Right lobe of liver (tissue), 6 donors: ENCODE measurements around the gene ZFAND2B. TPM values are rescaled to one million over a fixed set of nuclear protein-coding genes. Genes with fewer than 3 reads are reported as not detected.
A peak's percentile ranks its signal among the peaks of the same experiment; 100 is the strongest.

Experiments used
- ATAC-seq, 4 donors: fragments of 200-7000 bp; cut with Tn5 transposase; one replicate each; pipeline ENCODE4 v1.9.1; 2020; ENCODE audit warnings: mild to moderate bottlenecking in 4 of 4, moderate library complexity in 4 of 4
- DNase-seq, 3 donors: peaks; one replicate each; pipeline ENCODE4 v3.0.0-alpha.2; 2020
- H3K27ac ChIP-seq, 3 donors: fragments of 200-600 bp; one replicate each; pipeline ENCODE4 v1.8.0; 2022
- H3K27me3 ChIP-seq, 2 donors: fragments of 200-600 bp; one replicate each; pipeline ENCODE4 v1.8.0; 2022
- H3K36me3 ChIP-seq, 4 donors: fragments of 200-600 bp; sonication (generic) in 1 of 4; one replicate each; pipeline versions ENCODE4 v1.5.1 to v1.8.0; 2017 to 2022; ENCODE audit warnings: control low read depth in 1 of 4
- H3K4me1 ChIP-seq, 4 donors: fragments of 200-600 bp; sonication (generic) in 1 of 4; one replicate each; pipeline versions ENCODE4 v1.5.1 to v1.8.0; 2017 to 2022; ENCODE audit warnings: control low read depth in 1 of 4
- H3K4me3 ChIP-seq, 3 donors: fragments of 200-600 bp; one replicate each; pipeline ENCODE4 v1.8.0; 2022
- H3K9me3 ChIP-seq, 4 donors: fragments of 200-600 bp; sonication (generic) in 1 of 4; one replicate each; pipeline versions ENCODE4 v1.5.1 to v1.8.0; 2017 to 2022; ENCODE audit warnings: control low read depth in 1 of 4
- POLR2A ChIP-seq: fragments of 450-650 bp; IDR thresholded peaks from one replicate; pipeline ENCODE4 v1.6.1; 2017; ENCODE audit warnings: antibody characterized with exemption, mild to moderate bottlenecking
- WGBS: methylation state at CpG from one replicate; pipeline ENCODE4 v1.1.6; 2018; ENCODE audit warnings: low coverage, low lambda C conversion rate; ENCODE audit not compliant: insufficient coverage; ENCODE audit errors: missing lambda C conversion rate; 5-methylcytosine and 5-hydroxymethylcytosine counted together
- intact Hi-C, 2 donors: fragments of 100-400 bp; cut with DNase I; formaldehyde crosslinking; loops; one replicate each; pipeline versions ENCODE4 v1.11.2 to v1.14.1; 2022
- total RNA-seq, 6 experiments: library from RNA; depleted of rRNA in 2 of 6; stranded (reverse); fragments of >200 nt in 2 of 6; fragmentation: NEBNext Ultra II Directional in 3 of 6; extraction: Animal tissue kit (Norgen Biotek cat#: 25700) in 3 of 6; gene quantifications; one replicate each; pipeline versions ENCODE4 v1.1.0 to v1.2.4, GENCODE V29; 2016 to 2023
- TF ChIP-seq, protein P1 (sequence below), 4 donors: fragments of 200-600 bp in 3 of 4; fragments of 450-650 bp in 1 of 4; IDR thresholded peaks; one replicate each; pipeline versions ENCODE4 v1.5.1 to v1.8.0; 2016 to 2022; ENCODE audit warnings: antibody characterized with exemption in 4 of 4, mild to moderate bottlenecking in 2 of 4
- donor health status: DM: no; HTN: yes; CAD: no.
- donor health status: DM: no; HTN: no; CAD: no.
- donor health status: DM: no; HTN: no; CAD: no.
- donor health status: DM: no; HTN: yes; CAD: no.
- donor health status: DM: no; HTN: yes; CAD: no.

Gene ZFAND2B
- total RNA-seq, 6 experiments from 2014 or later, result 20.7 to 32.3 (median 28.8) TPM

DNA sequence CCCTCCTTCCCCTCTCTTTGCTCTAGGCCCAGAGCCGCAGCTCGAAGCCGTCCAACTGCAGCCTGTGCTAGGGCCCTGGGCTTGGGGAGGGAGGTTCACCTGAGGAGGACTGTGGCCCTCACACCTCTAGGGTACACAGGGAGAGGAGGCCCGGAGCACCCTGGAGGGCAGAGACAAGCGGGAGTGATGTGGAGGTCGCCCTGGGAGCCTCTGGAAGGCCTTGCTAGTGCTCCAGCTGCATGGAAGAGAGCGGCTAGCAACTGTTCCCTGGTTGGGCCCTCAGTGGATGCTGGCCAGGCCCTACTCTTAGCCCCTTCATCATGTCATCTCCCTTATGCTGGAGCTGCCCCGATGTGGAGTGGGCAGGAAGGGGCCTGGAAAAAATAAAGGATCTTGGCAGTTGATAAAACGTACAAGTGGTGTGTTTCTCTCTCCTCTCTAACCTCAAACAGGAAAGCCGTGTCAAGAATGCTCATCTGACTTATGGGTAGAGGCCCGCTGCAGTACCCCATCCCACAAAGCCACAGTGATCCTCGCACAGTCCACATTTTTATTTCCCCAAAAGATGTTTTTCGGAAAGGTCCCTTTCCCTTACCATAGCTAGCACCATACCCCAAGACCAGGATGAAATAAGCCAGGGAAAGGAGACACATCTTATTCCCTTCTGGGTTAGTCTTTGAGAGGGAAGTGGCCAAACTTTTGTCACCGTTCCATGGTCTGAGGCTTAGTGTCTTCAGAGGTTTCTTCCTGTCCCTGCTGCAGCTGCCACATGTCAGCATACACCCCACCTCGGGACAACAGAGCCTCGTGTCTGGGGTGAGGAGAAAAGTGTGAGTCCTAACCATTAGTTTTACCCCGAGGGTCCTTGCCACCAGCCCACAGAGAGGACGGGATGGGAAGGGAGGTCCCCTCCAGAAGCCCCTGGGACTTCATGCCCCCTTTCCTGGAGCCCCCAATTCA lies 2.9 kb downstream of the ZFAND2B start:
- no peaks in the 10 kb centered on the region for H3K9me3 ChIP-seq
- H3K27me3 ChIP-seq, result no peaks in the 10 kb centered on the region
- peaks cover 0 to 24% (median 8%) of the 10 kb centered on the region in 4 donors for H3K4me1 ChIP-seq
- no peak for DNase-seq
- ATAC-seq, result no peak
- no peak overlapping the region for H3K4me3 ChIP-seq
- TF ChIP-seq, protein P1, sequence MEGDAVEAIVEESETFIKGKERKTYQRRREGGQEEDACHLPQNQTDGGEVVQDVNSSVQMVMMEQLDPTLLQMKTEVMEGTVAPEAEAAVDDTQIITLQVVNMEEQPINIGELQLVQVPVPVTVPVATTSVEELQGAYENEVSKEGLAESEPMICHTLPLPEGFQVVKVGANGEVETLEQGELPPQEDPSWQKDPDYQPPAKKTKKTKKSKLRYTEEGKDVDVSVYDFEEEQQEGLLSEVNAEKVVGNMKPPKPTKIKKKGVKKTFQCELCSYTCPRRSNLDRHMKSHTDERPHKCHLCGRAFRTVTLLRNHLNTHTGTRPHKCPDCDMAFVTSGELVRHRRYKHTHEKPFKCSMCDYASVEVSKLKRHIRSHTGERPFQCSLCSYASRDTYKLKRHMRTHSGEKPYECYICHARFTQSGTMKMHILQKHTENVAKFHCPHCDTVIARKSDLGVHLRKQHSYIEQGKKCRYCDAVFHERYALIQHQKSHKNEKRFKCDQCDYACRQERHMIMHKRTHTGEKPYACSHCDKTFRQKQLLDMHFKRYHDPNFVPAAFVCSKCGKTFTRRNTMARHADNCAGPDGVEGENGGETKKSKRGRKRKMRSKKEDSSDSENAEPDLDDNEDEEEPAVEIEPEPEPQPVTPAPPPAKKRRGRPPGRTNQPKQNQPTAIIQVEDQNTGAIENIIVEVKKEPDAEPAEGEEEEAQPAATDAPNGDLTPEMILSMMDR (IDR thresholded peaks at IDR 0.05), result no peak
- TF ChIP-seq POLR2A, result no peak
- peak overlapping the region in 1 of 3 donors; percentile 95 for H3K27ac ChIP-seq
- 55% methylated on average over 9 of the region's 18 CpGs for WGBS
- peaks cover 0 to 51% (median 5%) of the 10 kb centered on the region in 4 donors for H3K36me3 ChIP-seq
- intact Hi-C loops, result loop anchor here (5.0 kb wide), 2 partner anchors 37 to 47 kb away; partner anchors contain the start of genes NHEJ1 (in 1 of the 2) and SLC23A3 (in 1 of the 2)

DNA sequence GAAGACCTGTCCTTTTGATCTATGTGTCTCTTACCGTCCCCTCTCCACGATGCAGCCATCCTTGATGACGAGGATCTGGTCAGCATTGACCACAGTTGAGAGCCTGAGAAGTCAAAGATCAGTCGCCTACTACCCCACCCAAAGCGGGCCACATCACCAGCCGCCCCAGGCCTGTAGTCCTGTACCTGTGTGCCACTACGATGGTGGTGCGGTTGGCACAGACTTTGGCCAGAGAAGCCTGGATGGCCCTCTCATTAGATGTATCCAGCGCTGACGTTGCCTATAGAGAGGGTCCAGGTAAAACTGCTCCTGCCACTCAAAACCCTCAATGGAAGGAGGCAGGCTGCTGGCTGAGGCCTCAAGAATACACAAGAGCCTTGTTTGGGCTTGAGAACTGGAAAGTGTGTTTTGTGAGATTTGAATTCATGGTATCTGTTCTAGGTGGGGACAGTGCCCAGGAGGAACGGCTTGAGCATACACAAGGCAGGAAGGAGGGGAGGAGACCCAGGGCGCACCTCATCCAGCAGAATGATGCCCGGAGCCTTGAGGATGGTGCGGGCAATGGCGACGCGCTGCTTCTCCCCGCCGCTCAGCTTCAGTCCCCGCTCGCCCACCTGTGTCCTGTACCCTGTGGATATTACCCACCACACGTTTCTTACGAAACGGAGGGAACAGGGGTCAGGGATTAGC lies 3.8 kb downstream of the ZFAND2B start:
- no peak for ATAC-seq
- no peak overlapping the region for H3K27ac ChIP-seq

DNA sequence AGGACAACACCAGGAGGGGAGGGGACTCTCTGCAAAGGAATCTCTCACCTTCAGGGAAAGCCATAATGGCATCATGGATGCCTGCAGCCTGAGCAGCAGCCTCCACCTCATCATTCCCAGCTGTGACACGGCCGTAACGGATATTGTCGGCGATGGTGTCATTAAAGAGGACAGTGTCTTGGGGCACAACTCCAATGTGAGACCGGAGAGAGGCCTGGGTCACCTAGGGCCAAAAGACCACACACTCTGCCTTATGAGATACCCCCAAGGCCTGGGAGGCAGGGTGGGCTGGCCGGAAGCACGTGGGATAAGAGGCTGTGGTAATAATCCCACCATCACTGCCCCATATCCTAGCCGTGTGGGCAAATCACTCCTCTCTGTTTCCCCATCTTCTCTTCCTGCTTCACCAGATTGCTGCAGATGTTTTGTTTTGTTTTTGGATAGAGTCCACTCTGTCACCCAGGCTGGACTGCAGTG lies 4.3 kb downstream of the ZFAND2B start:
- intact Hi-C loops, result loop anchor here in 1 of 2 donors (5.0 kb wide), 1 partner anchor 49 kb away; the partner anchor contains the start of gene NHEJ1
- no peak overlapping the region for H3K4me3 ChIP-seq
- H3K27me3 ChIP-seq, result no peaks in the 10 kb centered on the region
- H3K4me1 ChIP-seq, result peaks cover 0 to 24% (median 8%) of the 10 kb centered on the region in 4 donors
- H3K27ac ChIP-seq, result no peak overlapping the region
- 89% methylated on average over 7 of the region's 9 CpGs for WGBS
- DNase-seq (peak in 1 of 3 donors; percentile 40), ATAC-seq (no peak)
- TF ChIP-seq, protein P1 (IDR thresholded peaks at IDR 0.05), result no peak
- no peak for TF ChIP-seq POLR2A
- peaks cover 0 to 60% (median 5%) of the 10 kb centered on the region in 4 donors for H3K36me3 ChIP-seq
- no peaks in the 10 kb centered on the region for H3K9me3 ChIP-seq

More for the DNA sequence above, 3.8 kb downstream of the ZFAND2B start:
- Histone ChIP-seq H3K36me3 (peaks cover 0 to 59% (median 5%) of the 10 kb centered on the region in 4 donors), H3K4me3 (no peak overlapping the region), H3K27me3 (no peaks in the 10 kb centered on the region), H3K4me1 (peaks cover 0 to 24% (median 8%) of the 10 kb centered on the region in 4 donors), H3K9me3 (no peaks in the 10 kb centered on the region)
- DNase-seq, result peak in 1 of 3 donors; percentile 43
- no peak for TF ChIP-seq POLR2A
- TF ChIP-seq, protein P1 (IDR thresholded peaks at IDR 0.05), result no peak
- intact Hi-C loops, result loop anchor here in 1 of 2 donors (5.0 kb wide), 1 partner anchor 48 kb away; the partner anchor contains the start of gene NHEJ1
- WGBS, result 95% methylated on average over 7 of the region's 24 CpGs

DNA sequence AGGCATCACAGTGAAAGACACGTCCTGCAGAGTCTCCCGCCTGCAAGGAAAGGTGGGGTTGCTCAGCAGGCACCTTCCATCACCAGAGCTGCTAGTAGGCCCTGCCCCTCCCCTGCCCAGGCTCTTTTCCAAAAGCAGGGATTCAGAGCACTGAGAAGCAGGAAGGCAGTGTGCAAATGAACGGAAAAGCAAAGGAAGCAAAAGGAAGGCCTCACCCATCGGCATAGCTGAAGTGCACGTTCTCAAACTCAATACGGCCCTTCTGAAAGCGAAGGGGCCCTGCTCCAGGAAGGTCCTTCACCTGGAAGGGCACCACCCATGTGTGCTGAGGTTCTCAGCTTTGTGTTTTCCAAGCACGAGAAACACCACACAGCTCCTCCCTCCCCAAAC lies 6.4 kb downstream of the ZFAND2B start:
- H3K9me3 ChIP-seq, result no peaks in the 10 kb centered on the region
- ATAC-seq (no peak), DNase-seq (no peak)
- 84% methylated on average over 8 of the region's 8 CpGs for WGBS
- peaks cover 0 to 24% (median 9%) of the 10 kb centered on the region in 4 donors for H3K4me1 ChIP-seq
- H3K4me3 ChIP-seq, result no peak overlapping the region
- intact Hi-C loops, result loop anchor here in 1 of 2 donors (5.0 kb wide), 1 partner anchor 51 kb away; the partner anchor contains the start of gene NHEJ1
- TF ChIP-seq POLR2A, result no peak
- TF ChIP-seq, protein P1 (IDR thresholded peaks at IDR 0.05), result no peak
- no peaks in the 10 kb centered on the region for H3K27me3 ChIP-seq
- peaks cover 0 to 60% (median 5%) of the 10 kb centered on the region in 4 donors for H3K36me3 ChIP-seq
- H3K27ac ChIP-seq, result no peak overlapping the region
